ENCODE results near the gene FPGT. TPM values are rescaled to one million over a fixed set of nuclear protein-coding genes. Genes with fewer than 3 reads are reported as not detected.
"Not testable (repeated sequence)": the region's sequence is repeated elsewhere in the genome, so short reads cannot be mapped to it uniquely, and the experiment has no call there.

Gene FPGT
- total and polyA plus RNA-seq, 2 donors from 2014 or later = 8.0 to 23.0 TPM

DNA sequence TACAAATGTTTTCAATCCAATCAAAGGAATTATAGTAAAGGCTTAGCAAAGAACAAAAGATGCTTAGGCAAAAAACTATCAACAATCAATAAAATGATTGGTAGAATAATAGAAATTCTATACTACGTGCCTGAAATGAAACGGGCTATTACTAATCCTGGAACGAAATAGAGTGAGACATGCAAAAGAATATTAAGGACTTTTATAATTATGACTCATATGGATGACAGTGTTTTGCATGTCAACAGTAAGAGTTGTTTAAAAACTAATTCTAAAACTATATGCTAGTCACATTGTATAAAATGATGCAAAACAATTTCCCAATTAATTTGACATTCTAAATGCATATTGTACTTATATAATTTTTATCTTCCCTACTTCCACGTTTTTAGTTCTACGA, 35.7 kb upstream of the FPGT start:
- FAIRE-seq (peak; percentile 39), DNase-seq (no peak)
- Histone ChIP-seq H3K9ac (ENCODE audit: low read length in 3 of 3) (no peak overlapping the region), H3K4me3 (ENCODE audit: low read length in 3 of 3) (no peak overlapping the region), H3K9me3 (ENCODE audit: control insufficient read depth in 2 of 3, insufficient read depth in 1 of 3, low read length in 3 of 3) (no peaks in the 10 kb centered on the region), H3K4me1 (ENCODE audit: control insufficient read depth in 2 of 3, insufficient read depth in 2 of 3, low read depth in 1 of 3, low read length in 3 of 3) (no peaks in the 10 kb centered on the region), H3K27me3 (ENCODE audit: control insufficient read depth, insufficient read depth, low read length) (no peaks in the 10 kb centered on the region), H3K36me3 (ENCODE audit: control insufficient read depth in 2 of 3, insufficient read depth in 3 of 3, low read length in 3 of 3) (no peaks in the 10 kb centered on the region), H3K27ac (ENCODE audit: low read depth in 2 of 2, low read length in 2 of 2) (no peak overlapping the region)
- TF ChIP-seq, protein P1, sequence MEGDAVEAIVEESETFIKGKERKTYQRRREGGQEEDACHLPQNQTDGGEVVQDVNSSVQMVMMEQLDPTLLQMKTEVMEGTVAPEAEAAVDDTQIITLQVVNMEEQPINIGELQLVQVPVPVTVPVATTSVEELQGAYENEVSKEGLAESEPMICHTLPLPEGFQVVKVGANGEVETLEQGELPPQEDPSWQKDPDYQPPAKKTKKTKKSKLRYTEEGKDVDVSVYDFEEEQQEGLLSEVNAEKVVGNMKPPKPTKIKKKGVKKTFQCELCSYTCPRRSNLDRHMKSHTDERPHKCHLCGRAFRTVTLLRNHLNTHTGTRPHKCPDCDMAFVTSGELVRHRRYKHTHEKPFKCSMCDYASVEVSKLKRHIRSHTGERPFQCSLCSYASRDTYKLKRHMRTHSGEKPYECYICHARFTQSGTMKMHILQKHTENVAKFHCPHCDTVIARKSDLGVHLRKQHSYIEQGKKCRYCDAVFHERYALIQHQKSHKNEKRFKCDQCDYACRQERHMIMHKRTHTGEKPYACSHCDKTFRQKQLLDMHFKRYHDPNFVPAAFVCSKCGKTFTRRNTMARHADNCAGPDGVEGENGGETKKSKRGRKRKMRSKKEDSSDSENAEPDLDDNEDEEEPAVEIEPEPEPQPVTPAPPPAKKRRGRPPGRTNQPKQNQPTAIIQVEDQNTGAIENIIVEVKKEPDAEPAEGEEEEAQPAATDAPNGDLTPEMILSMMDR (IDR thresholded peaks at IDR 0.05; ENCODE audit: borderline replicate concordance, extremely low read depth, insufficient read depth) = no peak
- intact Hi-C loops (cut with DNase I) = no loop called here

DNA sequence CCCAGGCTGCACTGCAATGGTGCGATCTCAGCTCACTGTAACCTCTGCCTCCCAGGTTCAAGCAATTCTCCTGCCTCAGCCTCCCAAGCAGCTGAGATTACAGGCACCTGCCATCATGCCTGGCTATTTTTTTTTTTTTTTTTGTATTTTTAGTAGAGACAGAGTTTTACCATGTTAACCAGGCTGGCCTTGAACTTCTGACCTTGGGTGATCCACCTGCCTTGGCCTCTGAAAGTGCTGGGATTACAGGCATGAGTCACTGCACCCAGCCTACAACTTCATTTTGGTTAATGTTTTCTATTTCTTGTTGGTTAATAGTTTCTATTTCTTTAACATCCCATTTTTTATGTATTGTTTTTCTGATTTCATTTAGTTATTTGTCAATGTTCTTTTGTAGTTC, 23.6 kb upstream of the FPGT start:
- H3K9ac ChIP-seq (ENCODE audit: low read length in 3 of 3); intact Hi-C loops (cut with DNase I); FAIRE-seq: not testable (repeated sequence)

DNA sequence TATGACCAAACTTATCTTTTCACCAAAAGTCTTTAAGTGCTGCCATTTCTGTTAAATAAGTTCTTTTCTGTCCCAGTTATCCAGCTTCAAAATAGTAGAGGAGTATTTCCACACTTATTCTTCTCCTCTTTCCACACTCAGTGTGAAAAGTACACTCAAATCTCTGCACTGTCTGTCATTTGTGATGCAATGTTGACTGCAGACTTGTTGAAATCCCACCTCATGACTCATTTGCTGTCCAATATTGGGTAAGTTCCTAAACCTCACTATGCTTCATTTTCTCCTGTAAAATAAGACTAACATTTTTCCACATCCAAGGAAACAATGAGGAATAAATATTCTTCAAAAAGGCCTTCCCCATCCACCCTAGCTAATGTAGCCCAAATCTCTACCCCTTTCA, 17.6 kb upstream of the FPGT start:
- DNase-seq (no peak), FAIRE-seq (no peak)
- Histone ChIP-seq H3K36me3 (ENCODE audit: control insufficient read depth in 2 of 3, insufficient read depth in 3 of 3, low read length in 3 of 3) (no peaks in the 10 kb centered on the region), H3K27me3 (ENCODE audit: control insufficient read depth, insufficient read depth, low read length) (no peaks in the 10 kb centered on the region), H3K27ac (ENCODE audit: low read depth in 2 of 2, low read length in 2 of 2) (no peak overlapping the region), H3K9me3 (ENCODE audit: control insufficient read depth in 2 of 3, insufficient read depth in 1 of 3, low read length in 3 of 3) (no peaks in the 10 kb centered on the region), H3K4me1 (ENCODE audit: control insufficient read depth in 2 of 3, insufficient read depth in 2 of 3, low read depth in 1 of 3, low read length in 3 of 3) (no peaks in the 10 kb centered on the region), H3K9ac (ENCODE audit: low read length in 3 of 3) (no peak overlapping the region), H3K4me3 (ENCODE audit: low read length in 3 of 3) (no peak overlapping the region)
- intact Hi-C loops (cut with DNase I) = no loop called here
- TF ChIP-seq, protein P1 (IDR thresholded peaks at IDR 0.05; ENCODE audit: borderline replicate concordance, extremely low read depth, insufficient read depth) = no peak

More for the DNA sequence above, 23.6 kb upstream of the FPGT start:
- not testable (repeated sequence) for DNase-seq; H3K9me3 ChIP-seq (ENCODE audit: control insufficient read depth in 2 of 3, insufficient read depth in 1 of 3, low read length in 3 of 3); H3K36me3 ChIP-seq (ENCODE audit: control insufficient read depth in 2 of 3, insufficient read depth in 3 of 3, low read length in 3 of 3); H3K4me3 ChIP-seq (ENCODE audit: low read length in 3 of 3); H3K4me1 ChIP-seq (ENCODE audit: control insufficient read depth in 2 of 3, insufficient read depth in 2 of 3, low read depth in 1 of 3, low read length in 3 of 3); H3K27ac ChIP-seq (ENCODE audit: low read depth in 2 of 2, low read length in 2 of 2); H3K27me3 ChIP-seq (ENCODE audit: control insufficient read depth, insufficient read depth, low read length)

DNA sequence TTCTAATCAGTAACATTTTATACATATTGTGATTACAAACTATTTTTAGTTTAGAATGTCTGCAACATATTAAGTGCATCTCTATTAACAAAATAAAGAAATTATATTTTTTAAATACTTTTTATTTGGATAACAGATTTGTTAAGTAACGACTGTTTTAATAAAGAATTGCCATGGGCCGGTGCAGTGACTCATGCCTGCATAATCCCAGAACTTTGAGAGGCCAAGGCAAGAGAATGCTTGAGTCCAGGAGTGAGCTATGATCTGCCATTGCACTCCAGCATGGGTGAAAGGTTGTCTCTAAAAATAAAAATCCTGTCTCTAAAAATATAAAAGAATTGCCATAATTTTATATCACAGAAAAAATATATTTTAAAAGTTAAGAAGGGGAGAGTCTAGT, 4.1 kb upstream of the FPGT start:
- Histone ChIP-seq H3K27me3 (ENCODE audit: control insufficient read depth, insufficient read depth, low read length) (no peaks in the 10 kb centered on the region), H3K4me3 (ENCODE audit: low read length in 3 of 3) (no peak overlapping the region), H3K36me3 (ENCODE audit: control insufficient read depth in 2 of 3, insufficient read depth in 3 of 3, low read length in 3 of 3) (no peaks in the 10 kb centered on the region), H3K9me3 (ENCODE audit: control insufficient read depth in 2 of 3, insufficient read depth in 1 of 3, low read length in 3 of 3) (no peaks in the 10 kb centered on the region), H3K9ac (ENCODE audit: low read length in 3 of 3) (no peak overlapping the region), H3K27ac (ENCODE audit: low read depth in 2 of 2, low read length in 2 of 2) (no peak overlapping the region), H3K4me1 (ENCODE audit: control insufficient read depth in 2 of 3, insufficient read depth in 2 of 3, low read depth in 1 of 3, low read length in 3 of 3) (no peaks in the 10 kb centered on the region)
- DNase-seq (no peak), FAIRE-seq (no peak)
- intact Hi-C loops (cut with DNase I) = no loop called here
- TF ChIP-seq, protein P1 (IDR thresholded peaks at IDR 0.05; ENCODE audit: borderline replicate concordance, extremely low read depth, insufficient read depth) = no peak

Measured in kidney (tissue), 14 donors.